Right atrium auricular region (tissue), 2 donors: ENCODE results near the gene HACE1. TPM values are rescaled to one million over a fixed set of nuclear protein-coding genes. Genes with fewer than 3 reads are reported as not detected.

Source experiments
- DNase-seq: peaks from one replicate; pipeline ENCODE4 v3.0.0-alpha.2; 2019; ENCODE audit warnings: low spot score
- H3K27ac ChIP-seq, 2 donors: fragments of 200-600 bp; sonication (generic); 1 replicate in 1 of 2; 2 replicates in 1 of 2; pipeline ENCODE4 v1.5.1; 2016 to 2019
- H3K27me3 ChIP-seq, 2 donors: fragments of 200-600 bp; sonication (generic); one replicate each; pipeline versions ENCODE4 v1.5.1 to v1.6.0; 2017 to 2019
- H3K36me3 ChIP-seq: fragments of 200-600 bp; sonication (generic); one replicate; pipeline ENCODE4 v1.5.1; 2016
- H3K4me1 ChIP-seq, 2 donors: fragments of 200-600 bp; sonication (generic); one replicate each; pipeline versions ENCODE4 v1.5.1 to v1.6.0; 2017 to 2019
- H3K4me3 ChIP-seq, 2 donors: fragments of 200-600 bp; sonication (generic); 1 replicate in 1 of 2; 2 replicates in 1 of 2; pipeline ENCODE4 v1.5.1; 2017 to 2019; ENCODE audit warnings: mild to moderate bottlenecking in 1 of 2, moderate library complexity in 1 of 2
- H3K9me3 ChIP-seq, 2 donors: fragments of 200-600 bp; sonication (generic); one replicate each; pipeline ENCODE4 v1.5.1; 2019
- CTCF ChIP-seq, 2 donors: fragments of 200-600 bp; sonication (generic); IDR thresholded peaks; one replicate each; pipeline ENCODE4 v1.5.1; 2019; ENCODE audit warnings: antibody characterized with exemption in 2 of 2
- total RNA-seq, 2 donors: library from RNA; depleted of rRNA; stranded (reverse); fragments of >200 nt; gene quantifications; one replicate each; pipeline ENCODE4 v1.1.0, GENCODE V29; 2016

Gene HACE1
- total RNA-seq, 2 donors from 2014 or later = 6.0 to 6.8 TPM

- Histone ChIP-seq H3K4me3 (no peak overlapping the region), H3K4me1 (no peaks in the 10 kb centered on the region), H3K36me3 (no peaks in the 10 kb centered on the region), H3K27me3 (no peaks in the 10 kb centered on the region), H3K9me3 (peaks cover 0 to 7% of the 10 kb centered on the region in 2 donors), H3K27ac (no peak overlapping the region)
- DNase-seq = no peak
- TF ChIP-seq CTCF (IDR thresholded peaks at IDR 0.05) = no peak
Measured at GRCh38 chr6:104888066-104888465, 28.3 kb upstream of the HACE1 start.

GRCh38 chr6:104887350-104887749 is 27.6 kb upstream of the HACE1 start:
- TF ChIP-seq CTCF (IDR thresholded peaks at IDR 0.05) = no peak
- Histone ChIP-seq H3K27me3 (no peaks in the 10 kb centered on the region), H3K4me1 (no peaks in the 10 kb centered on the region), H3K27ac (no peak overlapping the region), H3K4me3 (no peak overlapping the region), H3K9me3 (peaks cover 0 to 7% of the 10 kb centered on the region in 2 donors), H3K36me3 (no peaks in the 10 kb centered on the region)
- DNase-seq = no peak

GRCh38 chr6:104885518-104886043 is 25.9 kb upstream of the HACE1 start:
- no peak for TF ChIP-seq CTCF (IDR thresholded peaks at IDR 0.05)
- Histone ChIP-seq H3K36me3 (no peaks in the 10 kb centered on the region), H3K4me1 (no peaks in the 10 kb centered on the region), H3K27me3 (no peaks in the 10 kb centered on the region), H3K4me3 (no peak overlapping the region), H3K9me3 (peaks cover 0 to 7% of the 10 kb centered on the region in 2 donors), H3K27ac (no peak overlapping the region)
- DNase-seq = no peak

- H3K27me3 ChIP-seq = no peaks in the 10 kb centered on the region
- H3K4me3 ChIP-seq = no peak overlapping the region
- no peak for DNase-seq
- H3K9me3 ChIP-seq = peaks cover 0 to 7% of the 10 kb centered on the region in 2 donors
- no peaks in the 10 kb centered on the region for H3K36me3 ChIP-seq
- no peak for TF ChIP-seq CTCF (IDR thresholded peaks at IDR 0.05)
- no peak overlapping the region for H3K27ac ChIP-seq
- no peaks in the 10 kb centered on the region for H3K4me1 ChIP-seq
Measured at GRCh38 chr6:104884867-104885517, 25.3 kb upstream of the HACE1 start.

- TF ChIP-seq CTCF (IDR thresholded peaks at IDR 0.05) = no peak
- H3K27me3 ChIP-seq = no peaks in the 10 kb centered on the region
- H3K4me3 ChIP-seq = no peak overlapping the region
- H3K4me1 ChIP-seq = no peaks in the 10 kb centered on the region
- no peaks in the 10 kb centered on the region for H3K9me3 ChIP-seq
- DNase-seq = no peak
- no peak overlapping the region for H3K27ac ChIP-seq
- no peaks in the 10 kb centered on the region for H3K36me3 ChIP-seq
Measured at GRCh38 chr6:104881964-104882668, 22.4 kb upstream of the HACE1 start.
